HG03432 (cell line): ENCODE measurements around the gene ZSCAN1.

Experiments
- ATAC-seq: cut with Tn5 transposase; IDR thresholded peaks from one replicate; pipeline ENCODE4 v1.9.1; 2021; ENCODE audit warnings: mild to moderate bottlenecking, moderate library complexity; ENCODE audit not compliant: unreplicated experiment

ZSCAN1 gene

DNA sequence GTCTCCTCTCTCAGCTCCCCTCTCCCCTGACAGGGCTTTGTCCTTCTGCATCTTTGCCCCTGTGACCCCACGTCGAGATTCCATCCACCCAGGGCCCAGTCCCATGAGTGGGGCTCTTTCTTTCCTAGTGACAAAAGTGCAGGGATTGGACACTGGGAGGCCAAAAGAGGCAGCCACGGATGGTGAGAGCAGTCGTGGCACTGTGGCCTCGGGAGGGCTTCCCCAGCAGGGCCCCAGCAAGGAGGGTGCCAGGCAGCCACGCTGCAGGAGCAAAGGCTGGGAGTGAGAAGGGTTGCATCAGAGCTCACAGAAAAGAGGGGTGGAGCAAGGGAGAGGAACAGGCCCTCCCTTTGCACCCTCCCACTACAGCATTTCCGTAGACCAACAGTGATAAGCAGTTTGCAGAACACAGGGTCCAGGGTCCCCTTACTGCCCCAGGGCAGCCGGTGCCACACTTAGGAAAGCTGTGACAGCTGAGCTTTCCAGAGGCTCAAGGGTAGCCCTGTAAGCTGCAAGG lies 4.9 kb downstream of the ZSCAN1 start:
- ATAC-seq: no peak

DNA sequence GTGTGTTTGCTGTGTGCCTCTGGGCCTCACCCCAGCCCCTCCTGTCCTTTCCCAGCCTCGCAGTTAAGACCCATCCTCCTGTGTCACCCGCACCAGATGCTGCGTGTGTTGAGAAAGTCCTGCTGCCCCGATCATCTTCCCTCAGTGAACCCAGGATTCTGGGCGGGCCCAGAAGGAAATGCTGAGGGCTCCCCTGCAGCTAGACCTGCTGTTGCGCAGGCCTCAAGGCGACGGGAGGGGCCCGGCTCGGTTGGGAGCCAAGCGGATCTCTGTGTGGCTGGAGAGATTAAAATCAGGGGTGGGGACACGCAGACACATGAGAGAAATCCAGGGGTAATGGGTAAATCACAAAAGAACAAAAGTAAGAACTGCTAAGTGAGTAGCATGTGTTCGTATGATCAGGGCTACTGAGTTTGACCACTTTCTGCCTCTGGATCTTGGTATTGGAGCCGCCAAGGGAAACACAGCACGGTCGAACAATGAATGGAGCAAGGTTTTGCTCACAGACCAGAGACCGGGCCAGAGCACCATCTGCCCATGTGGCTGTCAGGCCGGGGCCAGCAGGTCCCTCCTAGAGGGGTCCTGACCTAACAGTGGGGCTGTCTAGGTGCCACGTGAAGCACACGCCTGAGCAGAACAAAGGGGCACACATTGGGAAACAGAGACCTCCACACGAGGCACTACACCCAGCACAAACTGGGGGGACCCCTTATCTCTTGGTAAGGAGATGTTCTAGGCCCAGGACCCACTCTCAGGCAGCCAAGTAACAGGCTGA lies 7.1 kb downstream of the ZSCAN1 start:
- no peak for ATAC-seq

DNA sequence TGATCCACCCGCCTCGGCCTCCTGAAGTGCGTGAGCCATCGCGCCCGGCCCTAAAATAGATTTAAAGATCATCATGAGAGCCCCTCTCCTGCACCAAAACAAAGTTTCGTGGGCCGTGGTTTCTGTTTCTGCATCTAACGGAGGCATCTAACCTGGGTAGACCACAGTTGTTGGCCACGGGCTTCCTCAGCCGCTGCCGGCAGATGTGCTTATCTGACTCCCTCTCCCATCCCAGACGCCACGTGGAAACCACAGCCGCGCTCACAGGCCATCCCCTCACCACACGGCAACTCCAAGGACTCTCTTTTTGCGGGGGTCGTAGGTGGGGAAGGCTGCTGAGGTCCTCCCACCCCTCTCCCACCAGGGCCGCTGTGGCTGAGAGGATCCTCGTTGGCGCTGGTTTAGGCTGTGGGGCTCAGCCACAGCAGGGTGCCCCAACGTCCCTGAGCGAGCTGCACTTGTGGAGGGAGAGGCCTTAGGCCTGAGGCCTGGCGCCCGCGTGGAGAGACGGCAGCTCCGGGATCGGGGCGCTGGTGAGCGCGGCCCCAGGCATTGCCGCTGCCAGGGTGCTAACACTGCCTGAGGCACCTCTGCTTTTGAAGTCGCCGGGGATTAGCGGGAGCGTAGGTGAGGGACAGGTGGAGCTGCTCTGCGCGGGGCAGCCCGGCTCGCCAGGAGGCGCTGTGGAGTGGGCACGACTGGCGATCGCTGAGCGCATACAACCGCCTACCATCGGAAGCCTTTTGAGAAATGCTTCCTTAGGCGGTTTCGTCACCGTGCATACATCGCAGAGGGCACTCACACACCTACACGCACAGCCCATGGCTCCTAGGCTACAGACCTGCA lies 8.9 kb downstream of the ZSCAN1 start:
- ATAC-seq: no peak

DNA sequence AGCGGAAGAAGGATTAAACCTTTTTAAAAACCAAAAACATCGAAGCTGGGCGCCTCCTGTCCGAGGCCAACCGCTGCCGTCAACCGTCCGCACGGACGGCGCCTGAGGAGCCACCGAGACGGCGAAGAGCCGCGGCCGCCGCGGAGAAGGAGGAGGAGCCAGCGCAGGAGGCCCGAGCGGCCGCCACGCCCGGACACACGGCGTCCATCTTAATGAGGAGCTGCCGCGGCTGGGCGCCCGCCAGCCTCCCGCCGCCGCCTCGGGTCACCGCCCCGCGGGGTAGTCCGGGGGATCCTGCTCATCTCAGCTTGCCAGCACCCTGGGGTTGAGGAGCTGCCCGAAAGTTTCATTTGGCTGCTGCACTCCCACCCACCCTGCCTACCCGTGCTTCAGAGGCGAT lies 10.6 kb downstream of the ZSCAN1 start:
- no peak for ATAC-seq

DNA sequence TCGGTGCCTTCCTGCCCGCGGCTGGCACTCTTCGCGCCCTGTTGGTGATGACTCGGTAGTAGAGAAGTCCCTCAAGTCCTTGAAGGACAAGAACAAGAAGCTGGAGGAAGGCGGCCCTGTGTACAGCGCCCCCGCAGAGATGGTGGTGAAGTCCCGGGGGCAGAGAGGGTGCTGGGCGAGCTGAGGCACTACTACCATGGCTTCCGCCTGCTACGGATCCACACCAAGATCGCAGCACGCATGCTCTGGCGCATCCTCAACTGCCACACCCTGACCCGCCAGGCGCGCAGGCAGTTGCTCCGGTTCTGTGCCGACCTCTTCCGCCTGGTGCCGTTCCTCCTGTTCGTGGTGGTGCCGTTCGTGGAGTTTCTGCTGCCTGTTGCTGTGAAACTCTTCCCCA lies 11.1 kb downstream of the ZSCAN1 start:
- ATAC-seq: no peak

DNA sequence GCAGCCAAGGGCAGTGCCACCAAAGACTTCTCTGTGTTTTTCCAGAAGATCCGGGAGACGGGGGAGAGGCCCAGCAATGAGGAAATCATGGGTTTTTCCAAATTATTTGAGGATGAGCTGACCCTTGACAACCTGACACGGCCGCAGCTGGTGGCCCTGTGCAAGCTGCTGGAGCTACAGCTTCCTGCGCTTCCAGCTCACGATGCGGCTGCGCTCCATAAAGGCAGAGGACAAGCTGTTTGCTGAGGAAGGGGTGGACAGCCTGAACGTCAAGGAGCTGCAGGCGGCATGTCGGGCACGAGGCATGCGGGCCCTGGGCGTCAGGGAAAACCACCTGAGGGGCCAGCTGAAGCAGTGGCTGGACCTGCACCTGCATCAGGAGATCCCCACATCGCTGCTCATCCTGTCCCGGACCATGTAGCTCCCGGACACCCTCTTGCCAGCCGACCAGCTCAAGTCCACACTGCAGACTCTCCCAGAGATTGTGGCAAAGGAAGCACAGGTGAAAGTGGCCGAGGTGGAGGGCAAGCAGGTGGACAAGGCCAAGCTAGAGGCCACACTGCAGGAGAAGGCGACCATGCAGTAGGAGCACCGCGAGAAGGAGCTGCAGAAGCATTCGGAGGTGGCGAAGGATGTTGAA lies 11.7 kb downstream of the ZSCAN1 start:
- ATAC-seq: no peak

DNA sequence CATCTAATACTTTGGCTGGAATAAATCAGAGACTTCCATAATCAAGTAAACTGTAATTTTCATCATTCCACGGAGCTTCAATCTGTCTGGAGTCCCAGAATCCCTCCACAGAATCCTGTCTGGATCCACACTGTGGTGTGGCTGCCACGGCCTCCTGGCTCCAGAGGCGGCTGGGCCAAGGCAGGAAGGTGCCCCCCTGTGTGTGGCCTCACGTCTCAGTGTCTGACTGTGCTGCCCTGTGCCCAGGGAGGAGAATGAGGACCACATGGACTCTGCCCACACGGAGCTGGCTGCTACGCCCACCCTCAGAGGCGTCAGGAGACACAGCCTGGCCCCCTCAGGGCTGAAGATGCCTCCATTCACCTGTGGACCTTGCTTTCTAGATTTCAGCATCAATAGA lies 13.0 kb downstream of the ZSCAN1 start:
- ATAC-seq: no peak

DNA sequence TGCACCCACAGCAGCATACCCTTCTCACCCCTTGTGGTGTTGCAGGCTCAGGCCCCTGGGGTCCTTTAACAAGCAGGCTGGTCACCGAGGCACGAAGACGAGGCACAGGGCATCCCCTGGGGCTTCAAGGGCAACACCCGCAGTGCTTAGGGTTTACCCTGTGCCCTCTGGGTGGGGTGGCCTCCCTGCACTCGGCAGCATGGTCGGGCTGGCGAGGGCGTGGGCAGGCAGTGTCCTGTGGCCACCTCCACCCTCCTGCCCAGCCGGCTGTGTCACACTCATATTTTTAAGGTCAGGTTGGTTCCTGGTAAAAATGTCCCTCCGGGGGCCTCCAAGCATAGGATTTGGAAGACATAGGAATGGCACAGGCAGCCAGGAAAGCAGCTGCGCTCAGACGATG lies 13.8 kb downstream of the ZSCAN1 start:
- no peak for ATAC-seq

DNA sequence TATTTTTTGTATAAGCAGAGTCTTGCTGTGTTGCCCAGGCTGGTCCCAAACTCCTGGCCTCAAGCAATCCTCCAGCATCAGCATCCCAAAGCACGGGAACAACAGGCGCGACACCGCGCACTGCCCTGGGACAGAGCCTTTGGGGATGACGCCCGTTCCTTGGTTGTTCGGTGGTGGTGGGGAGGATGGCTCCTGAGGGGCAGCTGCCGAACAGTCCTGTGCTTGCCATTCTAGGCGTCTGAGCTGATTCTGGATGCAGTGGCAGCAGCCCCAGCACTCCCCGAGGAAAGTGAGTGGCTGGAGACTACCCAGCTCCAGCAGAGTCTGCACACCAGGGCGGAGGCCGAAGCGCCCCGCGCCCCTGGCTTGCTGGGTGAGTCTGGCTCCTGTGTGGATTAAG lies 18.4 kb downstream of the ZSCAN1 start:
- ATAC-seq: no peak

DNA sequence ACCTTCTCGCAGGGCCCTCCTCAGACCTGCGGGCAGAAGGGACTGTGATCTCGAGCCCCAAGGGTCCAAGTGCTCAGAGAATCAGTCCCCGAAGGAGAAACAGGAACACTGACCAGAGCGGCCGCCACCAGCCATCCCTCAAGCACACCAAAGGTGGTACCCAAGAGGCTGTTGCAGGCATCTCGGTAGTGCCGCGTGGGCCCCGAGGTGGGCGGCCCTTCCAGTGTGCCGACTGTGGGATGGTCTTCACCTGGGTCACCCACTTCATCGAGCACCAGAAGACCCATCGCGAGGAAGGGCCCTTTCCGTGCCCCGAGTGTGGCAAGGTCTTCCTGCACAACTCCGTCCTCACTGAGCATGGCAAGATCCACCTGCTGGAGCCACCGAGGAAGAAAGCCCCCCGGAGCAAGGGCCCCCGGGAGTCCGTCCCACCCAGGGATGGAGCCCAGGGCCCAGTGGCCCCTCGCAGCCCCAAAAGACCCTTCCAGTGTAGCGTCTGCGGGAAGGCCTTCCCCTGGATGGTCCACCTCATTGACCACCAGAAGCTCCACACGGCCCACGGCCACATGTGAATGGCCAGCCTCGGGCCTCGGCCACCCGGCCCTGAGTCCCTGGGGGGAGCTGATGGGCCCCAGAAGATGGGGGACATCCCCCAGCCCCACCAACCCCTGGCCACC lies 19.8 kb downstream of the ZSCAN1 start:
- no peak for ATAC-seq

DNA sequence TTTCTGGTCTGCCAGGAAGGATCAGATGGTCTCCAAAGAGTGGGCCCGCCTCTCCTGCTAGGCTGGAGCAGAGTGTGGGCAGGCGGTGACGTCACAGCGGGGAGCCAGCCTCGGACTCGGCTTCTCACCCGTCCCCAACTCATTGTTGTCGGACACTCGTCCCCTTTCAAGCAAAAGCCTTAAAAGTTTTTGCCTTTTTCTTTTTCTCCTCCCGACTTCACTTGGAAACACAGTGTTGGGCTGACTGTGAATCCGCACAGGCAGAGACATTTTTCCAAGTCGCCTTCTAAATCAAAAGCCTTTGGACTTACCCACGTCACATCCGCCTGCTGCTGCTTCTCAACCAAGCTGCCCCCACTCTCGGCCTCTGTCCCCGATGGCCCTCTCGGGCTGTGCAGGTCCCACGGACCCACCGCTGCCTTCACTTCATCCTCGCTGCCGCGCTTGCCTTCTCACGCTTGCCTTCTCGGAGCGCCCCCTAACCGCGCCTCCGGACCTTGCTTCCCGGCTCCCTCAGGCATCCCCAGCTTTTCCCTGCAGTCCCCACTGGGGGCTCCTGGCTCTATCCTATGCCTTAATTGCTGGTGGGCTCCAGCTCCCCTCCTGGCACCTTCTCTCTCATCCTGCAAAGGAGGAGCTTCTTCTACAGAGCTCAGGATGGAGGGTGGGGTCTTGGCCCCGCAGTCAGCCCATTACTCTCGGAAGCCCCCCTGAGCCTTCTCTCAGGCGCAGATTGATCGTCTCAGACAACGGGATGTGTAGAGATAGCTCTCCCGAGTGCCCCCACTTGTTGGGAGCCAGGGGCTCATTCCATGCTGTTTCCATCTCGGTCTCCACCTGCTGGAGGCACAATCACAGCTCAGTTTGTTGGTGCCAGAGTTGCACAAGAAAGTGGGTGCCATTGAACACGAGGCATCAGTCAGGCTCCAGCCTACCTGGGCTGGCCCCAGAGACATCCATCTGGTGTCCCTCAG lies 21.4 kb downstream of the ZSCAN1 start:
- no peak for ATAC-seq

DNA sequence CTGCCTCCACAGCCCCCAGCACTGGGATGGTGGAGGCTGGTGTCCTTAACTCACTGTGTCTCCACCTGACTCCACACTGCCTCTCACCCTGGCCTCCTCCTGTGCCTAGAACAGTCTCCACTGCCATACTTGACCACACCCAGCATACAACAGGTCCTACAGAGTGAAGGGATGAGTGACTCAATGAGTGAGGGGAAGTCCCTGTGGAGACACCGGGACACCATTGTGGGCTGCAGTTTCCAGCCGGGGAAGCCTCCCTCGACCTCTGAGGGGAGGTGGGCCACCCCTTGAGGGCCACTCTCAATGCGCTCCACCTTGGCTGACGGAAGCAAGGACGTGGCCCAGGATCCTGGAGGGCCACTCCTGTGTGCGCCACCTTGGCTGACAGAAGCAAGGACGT lies 22.4 kb downstream of the ZSCAN1 start:
- no peak for ATAC-seq

DNA sequence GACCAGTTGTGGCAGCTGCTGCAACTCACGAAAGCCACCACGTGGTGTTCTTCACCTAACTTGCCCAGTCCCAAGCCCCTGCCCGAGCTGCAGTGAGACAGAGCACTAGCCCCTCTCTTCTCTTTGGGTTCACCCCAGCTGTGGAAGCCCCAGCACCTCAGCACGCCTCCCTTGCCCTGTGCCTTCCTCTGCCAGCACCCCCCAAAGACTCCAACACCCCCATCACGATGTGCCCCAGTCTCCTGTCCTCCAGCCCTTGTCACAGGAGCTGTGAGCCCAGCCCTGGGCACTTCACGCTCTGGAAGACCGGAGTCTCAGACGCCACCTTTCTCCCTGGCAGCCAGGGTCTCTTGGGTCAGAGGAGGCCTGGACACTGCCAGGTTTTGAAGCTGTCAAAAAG lies 23.0 kb downstream of the ZSCAN1 start:
- no peak for ATAC-seq

DNA sequence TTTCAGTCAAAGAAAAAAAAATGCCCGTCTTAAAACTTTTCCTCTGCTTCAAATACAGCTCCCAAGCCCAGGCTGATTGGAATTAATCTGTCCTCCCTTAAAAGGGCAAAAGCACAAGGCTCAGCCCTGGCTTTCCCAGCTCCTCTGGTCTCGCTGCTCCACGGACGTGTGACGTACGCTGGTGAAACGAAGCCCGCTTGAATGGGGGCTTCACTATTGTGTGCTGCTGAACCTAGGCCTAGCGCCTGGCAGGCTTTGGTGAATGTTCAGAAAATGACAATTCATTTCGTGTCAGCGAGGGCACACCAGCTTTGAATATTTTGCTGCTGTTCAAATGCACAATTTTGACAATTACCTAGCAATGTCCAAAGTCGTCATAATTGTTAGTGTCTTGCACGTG lies 24.6 kb downstream of the ZSCAN1 start:
- no peak for ATAC-seq

DNA sequence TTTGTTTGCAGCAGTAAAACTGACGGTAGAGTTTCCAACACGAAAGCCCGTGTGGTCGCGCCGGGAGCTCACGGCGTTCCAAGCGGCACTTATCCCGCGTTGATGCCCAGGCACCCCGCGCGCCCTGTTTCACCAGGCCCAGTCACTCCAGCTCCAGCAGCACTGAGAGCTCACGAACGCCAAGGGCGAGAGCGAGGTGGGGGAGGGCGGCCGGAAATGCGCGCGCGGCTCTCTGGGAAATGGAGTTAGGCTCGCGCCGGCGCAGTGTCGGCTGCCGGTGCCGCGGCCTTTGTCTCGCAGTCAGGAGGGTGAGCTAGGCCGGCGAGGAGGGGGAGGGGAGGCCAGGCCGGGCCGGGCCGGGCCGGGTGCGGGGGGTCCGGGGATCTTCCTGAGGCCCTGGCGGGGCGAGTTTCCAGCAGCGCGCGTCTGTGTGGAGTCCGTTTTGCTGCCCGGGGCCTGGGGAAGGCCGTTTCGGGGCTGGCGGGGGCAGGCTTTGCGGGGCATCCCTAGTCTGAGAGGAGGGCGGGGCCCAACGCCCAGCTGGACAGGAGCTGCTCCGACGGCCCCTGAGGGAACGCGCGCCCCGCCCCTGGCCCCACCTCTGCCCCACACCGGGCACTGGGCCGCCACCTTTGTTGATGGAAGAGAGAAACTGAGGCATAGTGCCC lies 25.3 kb downstream of the ZSCAN1 start, which contains the start of gene ZNF135:
Gene ZNF135 (plus strand): TSS at position 280 of the 668 bp plus-strand sequence. CDS start 721 bp downstream, outside the sequence.
- no peak for ATAC-seq

DNA sequence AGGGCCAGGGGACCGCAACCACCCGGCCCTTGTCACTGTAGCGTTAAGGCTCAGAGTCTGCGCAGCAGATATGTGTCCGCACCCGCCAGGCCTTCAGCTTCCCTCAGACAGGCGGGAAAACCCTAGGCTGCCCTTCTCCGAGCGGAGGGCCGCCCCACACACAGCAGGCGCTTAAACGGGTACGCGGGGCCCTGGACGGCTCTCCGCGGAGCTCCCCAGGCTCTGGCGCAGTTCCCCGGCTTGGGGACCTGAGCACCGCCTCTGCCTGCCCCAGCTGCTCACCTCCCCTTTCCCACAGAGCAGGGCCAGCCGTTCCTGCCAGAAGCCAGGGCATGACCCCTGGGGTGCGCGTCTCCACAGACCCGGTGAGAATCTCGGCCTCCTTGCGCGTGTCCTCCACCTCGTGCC lies 25.9 kb downstream of the ZSCAN1 start:
- ATAC-seq: no peak

DNA sequence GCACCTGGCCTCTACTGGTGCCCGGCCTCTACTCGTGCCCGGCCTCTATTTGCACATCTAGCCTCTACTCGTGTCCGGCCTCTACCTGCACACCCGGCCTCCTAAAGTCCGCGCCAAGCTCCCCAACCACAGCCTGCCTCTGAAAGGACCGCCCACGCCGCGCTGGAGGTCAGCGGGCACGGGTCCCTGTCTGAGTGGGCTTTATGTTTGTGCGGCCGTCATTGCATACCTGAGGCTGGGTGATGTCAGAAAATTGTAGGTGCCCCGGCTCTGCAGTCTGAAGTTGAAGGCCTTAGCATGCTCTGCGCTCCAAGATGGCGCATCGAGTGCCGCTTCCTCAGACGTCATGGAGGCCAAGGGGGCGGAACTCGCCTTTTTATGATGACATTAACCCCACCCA lies 26.4 kb downstream of the ZSCAN1 start:
- ATAC-seq: no peak

DNA sequence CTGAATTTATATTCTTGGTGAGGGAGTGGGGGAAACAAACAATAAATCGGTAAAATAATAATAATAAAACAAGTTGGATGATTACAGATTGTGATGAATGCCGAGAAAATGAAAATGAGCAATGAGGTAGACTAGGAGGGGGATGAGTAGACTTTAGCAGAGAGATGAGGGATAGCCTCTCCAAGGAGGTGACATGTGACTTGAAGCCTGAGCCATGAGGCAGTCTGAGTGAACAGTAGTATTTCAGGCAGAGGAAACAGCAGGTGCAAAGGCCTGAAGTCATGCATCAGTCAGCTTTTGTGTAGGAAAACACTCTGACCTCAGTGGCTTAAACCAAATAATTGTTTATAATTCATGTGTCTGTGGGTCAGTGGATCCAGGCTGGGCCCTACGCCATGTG lies 29.9 kb downstream of the ZSCAN1 start:
- ATAC-seq: no peak

DNA sequence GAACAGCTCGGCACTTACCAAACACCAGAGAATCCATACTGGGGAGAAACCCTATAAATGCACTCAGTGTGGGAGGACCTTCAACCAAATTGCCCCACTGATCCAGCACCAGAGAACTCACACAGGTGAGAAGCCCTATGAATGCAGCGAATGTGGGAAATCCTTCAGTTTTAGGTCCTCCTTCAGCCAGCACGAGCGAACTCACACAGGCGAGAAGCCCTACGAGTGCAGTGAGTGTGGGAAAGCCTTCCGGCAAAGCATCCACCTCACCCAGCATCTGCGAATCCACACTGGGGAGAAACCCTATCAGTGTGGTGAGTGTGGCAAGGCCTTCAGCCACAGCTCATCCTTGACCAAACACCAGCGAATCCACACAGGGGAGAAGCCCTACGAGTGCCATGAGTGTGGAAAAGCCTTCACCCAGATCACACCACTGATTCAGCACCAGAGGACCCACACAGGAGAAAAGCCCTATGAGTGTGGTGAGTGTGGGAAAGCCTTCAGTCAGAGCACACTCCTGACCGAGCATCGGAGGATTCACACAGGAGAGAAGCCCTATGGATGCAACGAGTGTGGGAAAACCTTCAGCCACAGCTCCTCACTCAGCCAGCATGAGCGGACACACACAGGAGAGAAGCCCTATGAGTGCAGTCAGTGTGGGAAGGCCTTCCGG lies 33.6 kb downstream of the ZSCAN1 start:
- no peak for ATAC-seq
